B cell (primary cell): Measurements from ENCODE around the gene PLIN4. TPM values are rescaled to one million over a fixed set of nuclear protein-coding genes. Genes with fewer than 3 reads are reported as not detected.

Source experiments
- ATAC-seq: fragments of 200-7000 bp; cut with Tn5 transposase; one replicate; pipeline ENCODE4 v1.10.0; 2021; ENCODE audit warnings: low read depth, mild to moderate bottlenecking, moderate number of reproducible peaks, moderate library complexity
- CTCF ChIA-PET: fragments of 350-600 bp; sonication (Branson Sonifier 250); formaldehyde crosslinking; loops from one replicate; lab custom pipeline; 2021; ENCODE audit warnings: antibody characterized with exemption, inconsistent platforms; lab: Charles Lee
- POLR2A ChIA-PET: fragments of 350-600 bp; sonication (Branson Sonifier 250); formaldehyde crosslinking; loops from one replicate; lab custom pipeline; 2021; ENCODE audit warnings: antibody characterized with exemption; lab: Charles Lee
- DNase-seq: peaks from one replicate; pipeline ENCODE4 v3.0.0; 2013
- H2AFZ ChIP-seq: 2 replicates; pipeline ENCODE4 v1.6.1; 2012; ENCODE audit warnings: mild to moderate bottlenecking, low read depth, low read length; ENCODE audit not compliant: insufficient read depth, poor library complexity, severe bottlenecking
- H3K27ac ChIP-seq, 2 donors: 1 replicate in 1 of 2; 2 replicates in 1 of 2; pipeline ENCODE4 v1.5.1; 2012 to 2013; ENCODE audit warnings: low read length in 2 of 2, mild to moderate bottlenecking in 2 of 2, moderate library complexity in 1 of 2
- H3K27me3 ChIP-seq, 4 experiments: fragments of 200-600 bp in 1 of 4; sonication (generic) in 1 of 4; replicated peaks in 1 of 4; 1 replicate in 2 of 4; 2 replicates in 2 of 4; pipeline versions ENCODE4 v1.6.1 to v1.7.0; 2013 to 2016; ENCODE audit warnings: low read length in 3 of 4, mild to moderate bottlenecking in 2 of 4, mixed read lengths in 1 of 4, moderate library complexity in 1 of 4; ENCODE audit not compliant: insufficient read depth in 4 of 4, control insufficient read depth in 3 of 4; ENCODE audit errors: control extremely low read depth in 1 of 4
- H3K36me3 ChIP-seq, 2 experiments: replicated peaks in 1 of 2; 1 replicate in 1 of 2; 2 replicates in 1 of 2; pipeline versions ENCODE4 v1.6.1 to v1.7.1; 2013; ENCODE audit warnings: low read length in 1 of 2; ENCODE audit not compliant: insufficient read depth in 2 of 2, control insufficient read depth in 1 of 2; ENCODE audit errors: control extremely low read depth in 1 of 2, extremely low read depth in 1 of 2
- H3K4me1 ChIP-seq, 2 donors: fragments of 200-600 bp in 1 of 2; sonication (generic) in 1 of 2; 1 replicate in 1 of 2; 2 replicates in 1 of 2; pipeline versions ENCODE4 v1.5.1 to v1.6.1; 2013 to 2017; ENCODE audit warnings: low read length in 2 of 2; ENCODE audit not compliant: control insufficient read depth in 2 of 2, insufficient read depth in 2 of 2
- H3K4me2 ChIP-seq: replicated peaks from 2 replicates; pipeline ENCODE3; 2012; ENCODE audit warnings: mild to moderate bottlenecking, low read depth, low read length; ENCODE audit not compliant: poor library complexity, severe bottlenecking
- H3K4me3 ChIP-seq, 5 experiments: fragments of 200-600 bp in 1 of 5; sonication (generic) in 1 of 5; 1 replicate in 3 of 5; 2 replicates in 2 of 5; pipeline versions ENCODE4 v1.5.1 to v1.7.0; 2011 to 2016; ENCODE audit warnings: low read length in 4 of 5, mild to moderate bottlenecking in 4 of 5, low read depth in 2 of 5, control low read depth in 1 of 5, moderate library complexity in 1 of 5; ENCODE audit not compliant: insufficient read depth in 1 of 5; ENCODE audit errors: control extremely low read depth in 1 of 5, extremely low read depth in 1 of 5
- H3K79me2 ChIP-seq: fragments of 200-600 bp; sonication (generic); one replicate; pipeline ENCODE4 v1.6.0; 2016; ENCODE audit warnings: low read length; ENCODE audit not compliant: control insufficient read depth, insufficient read depth
- H3K9ac ChIP-seq: fragments of 200-600 bp; sonication (generic); 2 replicates; pipeline ENCODE4 v1.6.1; 2017; ENCODE audit warnings: mild to moderate bottlenecking, low read length, moderate library complexity
- H3K9me3 ChIP-seq, 3 donors: one replicate each; pipeline versions ENCODE4 v1.6.1 to v1.7.1; 2013; ENCODE audit warnings: low read length in 2 of 3; ENCODE audit not compliant: control insufficient read depth in 2 of 3, insufficient read depth in 1 of 3; ENCODE audit errors: control extremely low read depth in 1 of 3
- H4K20me1 ChIP-seq: 2 replicates; pipeline ENCODE4 v1.6.0; 2012; ENCODE audit warnings: mild to moderate bottlenecking, low read length; ENCODE audit not compliant: insufficient read depth, control insufficient read depth, poor library complexity, severe bottlenecking
- H3K27ac Mint-ChIP-seq: one replicate; pipeline ENCODE4 v1.8.0; 2021; ENCODE audit warnings: mixed read lengths
- H3K27me3 Mint-ChIP-seq: one replicate; pipeline ENCODE4 v1.8.0; 2021; ENCODE audit warnings: mixed read lengths
- H3K4me1 Mint-ChIP-seq: one replicate; pipeline ENCODE4 v1.8.0; 2021; ENCODE audit warnings: mixed read lengths
- H3K4me3 Mint-ChIP-seq: one replicate; pipeline ENCODE4 v1.8.0; 2021; ENCODE audit warnings: mixed read lengths
- H3K9me3 Mint-ChIP-seq: one replicate; pipeline ENCODE4 v1.8.0; 2022; ENCODE audit warnings: mixed read lengths; ENCODE audit not compliant: insufficient read depth
- EZH2 ChIP-seq: IDR thresholded peaks from 2 replicates; pipeline ENCODE4 v1.6.1; 2012; ENCODE audit warnings: borderline replicate concordance, low read depth, mild to moderate bottlenecking, moderate library complexity, low read length; ENCODE audit not compliant: insufficient read depth, poor library complexity, severe bottlenecking
- WGBS: methylation state at CpG from one replicate; pipeline ENCODE4 v1.1.5; 2013; ENCODE audit warnings: missing lambda C conversion rate; ENCODE audit not compliant: insufficient coverage; 5-methylcytosine and 5-hydroxymethylcytosine counted together
- intact Hi-C: fragments of 100-400 bp; cut with micrococcal nuclease; formaldehyde crosslinking; loops from one replicate; pipeline ENCODE4 v1.10.0; 2022
- polyA plus RNA-seq: library from polyadenylated mRNA; depleted of rRNA; stranded (reverse); fragments of >200 nt; gene quantifications from 2 replicates; pipeline ENCODE4 v1.2.3, GENCODE V29; 2012
- total RNA-seq, 2 donors: library from RNA; stranded (reverse); fragments of 120-200 nt in 1 of 2; gene quantifications; 1 replicate in 1 of 2; 2 replicates in 1 of 2; pipeline versions ENCODE4 v1.2.3 to v1.2.4, GENCODE V29; 2013 to 2022
- TF ChIP-seq, protein P1 (sequence below): fragments of 200-600 bp; IDR thresholded peaks from one replicate; pipeline ENCODE4 v1.8.0; 2022; ENCODE audit warnings: antibody characterized with exemption, mild to moderate bottlenecking

PLIN4 gene
- total and polyA plus RNA-seq, 2 donors (not counting 1 experiment from before 2014, with no cell fraction given), result 0.04 to 0.07 TPM

GRCh38 chr19:4512070-4512469 lies 6.2 kb downstream of the PLIN4 start:
- WGBS, result 93% methylated on average over 17 of the region's 17 CpGs
- POLR2A ChIA-PET, result no interaction called here
- no peak overlapping the region for H3K27ac Mint-ChIP-seq
- CTCF ChIA-PET, result no interaction called here
- no peak overlapping the region for H3K4me3 Mint-ChIP-seq
- no peak overlapping the region for H3K27ac ChIP-seq
- no peak overlapping the region for H3K4me2 ChIP-seq
- intact Hi-C loops, result no loop called here
- H3K9me3 Mint-ChIP-seq, result no peaks in the 10 kb centered on the region
- peaks cover 0 to 2% (median 0%) of the 10 kb centered on the region in 4 experiments for H3K27me3 ChIP-seq
- H3K9ac ChIP-seq, result no peak overlapping the region
- no peaks in the 10 kb centered on the region for H3K4me1 Mint-ChIP-seq
- no peaks in the 10 kb centered on the region for H3K79me2 ChIP-seq
- no peaks in the 10 kb centered on the region for H4K20me1 ChIP-seq
- no peaks in the 10 kb centered on the region for H3K27me3 Mint-ChIP-seq
- DNase-seq (no peak), ATAC-seq (no peak)
- no peak overlapping the region for H3K4me3 ChIP-seq
- H2AFZ ChIP-seq, result no peak overlapping the region
- H3K9me3 ChIP-seq, result peaks cover 0 to 17% (median 0%) of the 10 kb centered on the region in 3 donors
- TF ChIP-seq, protein P1, sequence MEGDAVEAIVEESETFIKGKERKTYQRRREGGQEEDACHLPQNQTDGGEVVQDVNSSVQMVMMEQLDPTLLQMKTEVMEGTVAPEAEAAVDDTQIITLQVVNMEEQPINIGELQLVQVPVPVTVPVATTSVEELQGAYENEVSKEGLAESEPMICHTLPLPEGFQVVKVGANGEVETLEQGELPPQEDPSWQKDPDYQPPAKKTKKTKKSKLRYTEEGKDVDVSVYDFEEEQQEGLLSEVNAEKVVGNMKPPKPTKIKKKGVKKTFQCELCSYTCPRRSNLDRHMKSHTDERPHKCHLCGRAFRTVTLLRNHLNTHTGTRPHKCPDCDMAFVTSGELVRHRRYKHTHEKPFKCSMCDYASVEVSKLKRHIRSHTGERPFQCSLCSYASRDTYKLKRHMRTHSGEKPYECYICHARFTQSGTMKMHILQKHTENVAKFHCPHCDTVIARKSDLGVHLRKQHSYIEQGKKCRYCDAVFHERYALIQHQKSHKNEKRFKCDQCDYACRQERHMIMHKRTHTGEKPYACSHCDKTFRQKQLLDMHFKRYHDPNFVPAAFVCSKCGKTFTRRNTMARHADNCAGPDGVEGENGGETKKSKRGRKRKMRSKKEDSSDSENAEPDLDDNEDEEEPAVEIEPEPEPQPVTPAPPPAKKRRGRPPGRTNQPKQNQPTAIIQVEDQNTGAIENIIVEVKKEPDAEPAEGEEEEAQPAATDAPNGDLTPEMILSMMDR, result no peak
- no peak for TF ChIP-seq EZH2
- no peaks in the 10 kb centered on the region for H3K36me3 ChIP-seq
- H3K4me1 ChIP-seq, result no peaks in the 10 kb centered on the region

DNA sequence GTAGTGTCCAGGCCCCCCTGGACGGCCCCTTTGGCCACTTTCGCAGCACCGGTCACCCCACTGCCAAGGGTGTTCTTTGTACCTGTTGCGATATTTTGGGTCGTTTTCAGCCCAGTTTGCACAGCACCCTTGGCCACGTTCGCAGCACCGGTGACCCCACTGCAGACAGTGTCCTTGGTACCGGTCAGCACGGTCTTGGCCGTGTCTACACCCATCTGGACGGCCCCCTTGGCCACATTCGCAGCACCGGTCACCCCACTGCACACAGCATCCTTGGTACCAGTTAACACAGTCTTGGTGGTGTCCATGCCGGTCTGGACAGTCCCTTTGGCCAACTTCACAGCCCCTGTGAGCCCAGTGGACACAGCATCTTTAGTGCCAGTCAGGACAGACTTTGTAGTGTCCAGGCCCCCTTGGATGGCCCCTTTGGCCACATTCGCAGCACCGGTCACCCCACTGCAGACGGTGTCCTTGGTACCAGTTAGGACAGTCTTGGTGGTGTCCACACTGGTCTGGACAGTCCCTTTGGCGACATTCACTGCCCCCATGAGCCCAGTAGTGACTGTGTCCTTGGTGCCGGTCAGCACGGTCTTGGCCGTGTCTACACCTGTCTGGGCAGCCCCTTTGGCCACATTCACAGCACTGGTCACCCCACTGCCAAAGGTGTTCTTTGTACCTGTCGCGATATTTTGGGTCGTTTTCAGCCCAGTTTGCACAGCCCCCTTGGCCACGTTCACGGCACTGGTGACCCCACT lies 6.8 kb downstream of the PLIN4 start:
- Mint-ChIP-seq H3K9me3 (no peaks in the 10 kb centered on the region), H3K4me3 (no peak overlapping the region), H3K27me3 (no peaks in the 10 kb centered on the region), H3K27ac (no peak overlapping the region), H3K4me1 (no peaks in the 10 kb centered on the region)
- Histone ChIP-seq H3K4me3 (no peak overlapping the region), H3K9ac (no peak overlapping the region), H3K4me1 (no peaks in the 10 kb centered on the region), H2AFZ (no peak overlapping the region), H3K36me3 (no peaks in the 10 kb centered on the region), H3K9me3 (peaks cover 0 to 13% (median 0%) of the 10 kb centered on the region in 3 donors), H4K20me1 (no peaks in the 10 kb centered on the region), H3K79me2 (no peaks in the 10 kb centered on the region), H3K27me3 (peaks cover 0 to 1% (median 0%) of the 10 kb centered on the region in 4 experiments), H3K4me2 (no peak overlapping the region), H3K27ac (no peak overlapping the region)
- TF ChIP-seq, protein P1, result no peak
- no peak for TF ChIP-seq EZH2
- POLR2A ChIA-PET, result no interaction called here
- DNase-seq (no peak), ATAC-seq (no peak)
- intact Hi-C loops, result no loop called here
- CTCF ChIA-PET, result no interaction called here
- WGBS, result 87% methylated on average over 27 of the region's 27 CpGs
